Transverse colon (tissue), 4 donors: ENCODE results near the gene CKMT2. TPM values are rescaled to one million over a fixed set of nuclear protein-coding genes. Genes with fewer than 3 reads are reported as not detected.

ENCODE experiments used
- DNase-seq: peaks from one replicate; pipeline ENCODE4 v3.0.0-alpha.2; 2019
- H3K27ac ChIP-seq, 4 donors: fragments of 200-600 bp; sonication (generic); 2 replicates each; pipeline ENCODE4 v1.5.1; 2016 to 2018; ENCODE audit warnings: inconsistent platforms in 4 of 4
- H3K27me3 ChIP-seq: fragments of 200-600 bp; sonication (generic); 2 replicates; pipeline ENCODE4 v1.5.1; 2017; ENCODE audit warnings: inconsistent platforms
- H3K36me3 ChIP-seq, 4 donors: fragments of 200-600 bp; sonication (generic); 2 replicates each; pipeline ENCODE4 v1.5.1; 2017 to 2019; ENCODE audit warnings: inconsistent platforms in 4 of 4
- H3K4me1 ChIP-seq, 4 donors: fragments of 200-600 bp; sonication (generic); 2 replicates each; pipeline ENCODE4 v1.5.1; 2017 to 2020; ENCODE audit warnings: inconsistent platforms in 4 of 4
- H3K4me3 ChIP-seq, 4 donors: fragments of 200-600 bp; sonication (generic); 1 replicate in 1 of 4; 2 replicates in 3 of 4; pipeline versions ENCODE4 v1.5.1 to v1.6.1; 2017 to 2019; ENCODE audit warnings: inconsistent platforms in 4 of 4
- H3K9me3 ChIP-seq, 2 donors: fragments of 200-600 bp; sonication (generic); 2 replicates each; pipeline ENCODE4 v1.5.1; 2017 to 2019; ENCODE audit warnings: inconsistent platforms in 2 of 2
- EP300 ChIP-seq: sonication (generic); formaldehyde crosslinking; IDR thresholded peaks from one replicate; pipeline ENCODE4 v1.6.1; 2017; ENCODE audit warnings: antibody characterized with exemption, low read depth
- POLR2A ChIP-seq: fragments of 450-650 bp; IDR thresholded peaks from one replicate; pipeline ENCODE4 v1.6.1; 2016; ENCODE audit warnings: antibody characterized with exemption, mild to moderate bottlenecking, moderate library complexity
- POLR2AphosphoS5 ChIP-seq, 3 donors: sonication (generic); formaldehyde crosslinking; IDR thresholded peaks; one replicate each; pipeline ENCODE4 v1.6.1; 2016; ENCODE audit warnings: antibody characterized with exemption in 3 of 3
- WGBS, 2 donors: methylation state at CpG; one replicate each; pipeline ENCODE4 v1.1.5; 2018; ENCODE audit warnings: low coverage in 1 of 2; 5-methylcytosine and 5-hydroxymethylcytosine counted together
- in situ Hi-C, 4 donors: fragments of 200-750 bp; cut with MboI; loops; one replicate each; pipeline versions ENCODE4 v1.15.0 to v1.15.1; 2017; ENCODE audit warnings: low sequenced_read_pairs in 3 of 4, low pct_ligation_motif_present in 1 of 4, low pct_unique_long_range_greater_than_20kb in 1 of 4
- intact Hi-C: fragments of 100-400 bp; cut with DNase I; formaldehyde crosslinking; loops from one replicate; pipeline ENCODE4 v1.15.1; 2023; ENCODE audit warnings: low total_unique reads
- total RNA-seq, 4 donors: library from RNA; depleted of rRNA; stranded (reverse); fragments of >200 nt; gene quantifications; one replicate each; pipeline ENCODE4 v1.1.0, GENCODE V29; 2016
- TF ChIP-seq, protein P1 (sequence below), 5 experiments: fragments of 200-600 bp in 3 of 5; fragments of 450-650 bp in 2 of 5; sonication (generic) in 3 of 5; IDR thresholded peaks; 1 replicate in 2 of 5; 2 replicates in 3 of 5; pipeline ENCODE4 v1.5.1; 2016 to 2017; ENCODE audit warnings: antibody characterized with exemption in 5 of 5, inconsistent platforms in 3 of 5, mild to moderate bottlenecking in 2 of 5, moderate library complexity in 1 of 5

Gene CKMT2
- total RNA-seq, 4 donors from 2014 or later, result 0.79 to 17.1 (median 5.1) TPM

DNA sequence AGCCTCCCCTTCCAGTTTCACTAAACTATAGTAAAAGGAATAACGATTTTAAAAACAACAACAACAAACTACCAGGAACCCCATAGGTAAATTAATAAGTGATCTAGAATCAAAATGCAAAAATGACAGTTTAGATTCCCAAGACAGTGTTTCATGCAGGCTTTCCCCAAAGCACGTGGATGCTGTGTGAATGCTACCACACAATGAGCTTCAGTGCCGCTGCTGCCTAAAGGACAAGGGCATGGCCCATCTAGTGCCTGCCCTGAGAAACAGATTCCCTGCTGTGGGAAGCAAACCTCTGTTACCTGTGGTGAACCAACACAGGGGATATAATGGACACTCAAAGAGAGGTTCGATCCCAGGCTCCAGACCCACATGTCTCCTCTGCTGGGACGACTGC is 23.7 kb upstream of the CKMT2 start:
- intact Hi-C loops, result no loop called here
- in situ Hi-C loops, result no loop called here

DNA sequence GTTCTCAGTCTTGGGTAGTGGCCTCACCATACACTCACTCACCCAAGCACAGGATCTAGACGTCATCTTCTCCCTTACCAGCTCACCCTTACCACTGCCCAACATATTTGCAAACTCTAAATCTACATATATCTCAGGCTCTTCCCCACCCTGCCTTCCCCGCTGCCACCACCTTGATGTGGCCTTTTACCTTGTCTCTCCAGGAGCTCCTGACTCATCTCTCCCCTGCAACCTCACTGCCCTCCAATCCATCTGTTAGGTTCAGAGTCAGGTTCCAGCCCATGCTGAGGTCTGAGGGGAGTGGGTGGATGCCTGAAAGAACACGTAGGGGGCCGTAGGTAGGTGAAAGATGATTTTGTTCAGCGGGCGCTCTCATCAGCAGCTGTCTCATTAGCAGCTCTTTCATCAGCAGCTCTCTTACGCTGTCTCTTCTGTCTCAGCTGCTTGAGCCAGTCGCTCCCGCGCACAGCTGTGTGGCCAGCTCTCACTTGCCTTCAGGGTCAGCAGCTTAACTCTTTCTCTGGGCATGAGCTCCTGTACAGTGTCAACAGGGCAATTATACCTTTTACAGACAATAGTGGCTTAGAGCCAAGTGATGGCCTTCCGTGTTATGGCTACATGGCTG is 23.1 kb upstream of the CKMT2 start:
- H3K4me3 ChIP-seq, result no peak overlapping the region
- H3K27me3 ChIP-seq, result no peaks in the 10 kb centered on the region
- no peak overlapping the region for H3K27ac ChIP-seq
- H3K9me3 ChIP-seq, result no peaks in the 10 kb centered on the region
- in situ Hi-C loops, result no loop called here
- TF ChIP-seq POLR2A (no peak), POLR2AphosphoS5 (IDR thresholded peaks at IDR 0.05) (no peak), EP300 (no peak)
- TF ChIP-seq, protein P1, sequence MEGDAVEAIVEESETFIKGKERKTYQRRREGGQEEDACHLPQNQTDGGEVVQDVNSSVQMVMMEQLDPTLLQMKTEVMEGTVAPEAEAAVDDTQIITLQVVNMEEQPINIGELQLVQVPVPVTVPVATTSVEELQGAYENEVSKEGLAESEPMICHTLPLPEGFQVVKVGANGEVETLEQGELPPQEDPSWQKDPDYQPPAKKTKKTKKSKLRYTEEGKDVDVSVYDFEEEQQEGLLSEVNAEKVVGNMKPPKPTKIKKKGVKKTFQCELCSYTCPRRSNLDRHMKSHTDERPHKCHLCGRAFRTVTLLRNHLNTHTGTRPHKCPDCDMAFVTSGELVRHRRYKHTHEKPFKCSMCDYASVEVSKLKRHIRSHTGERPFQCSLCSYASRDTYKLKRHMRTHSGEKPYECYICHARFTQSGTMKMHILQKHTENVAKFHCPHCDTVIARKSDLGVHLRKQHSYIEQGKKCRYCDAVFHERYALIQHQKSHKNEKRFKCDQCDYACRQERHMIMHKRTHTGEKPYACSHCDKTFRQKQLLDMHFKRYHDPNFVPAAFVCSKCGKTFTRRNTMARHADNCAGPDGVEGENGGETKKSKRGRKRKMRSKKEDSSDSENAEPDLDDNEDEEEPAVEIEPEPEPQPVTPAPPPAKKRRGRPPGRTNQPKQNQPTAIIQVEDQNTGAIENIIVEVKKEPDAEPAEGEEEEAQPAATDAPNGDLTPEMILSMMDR (IDR thresholded peaks at IDR 0.05), result no peak
- H3K36me3 ChIP-seq, result no peaks in the 10 kb centered on the region
- no peak for DNase-seq
- intact Hi-C loops, result no loop called here
- 83 to 86% methylated on average over 2 to 11 of the region's 11 CpGs for WGBS, 2 donors
- H3K4me1 ChIP-seq, result no peaks in the 10 kb centered on the region

More for the DNA sequence above, 23.7 kb upstream of the CKMT2 start:
- no peak for TF ChIP-seq POLR2AphosphoS5 (IDR thresholded peaks at IDR 0.05)
- TF ChIP-seq POLR2A, result no peak
- TF ChIP-seq, protein P1 (IDR thresholded peaks at IDR 0.05), result no peak
- no peak for TF ChIP-seq EP300
- H3K4me1 ChIP-seq, result no peaks in the 10 kb centered on the region
- H3K4me3 ChIP-seq, result no peak overlapping the region
- no peaks in the 10 kb centered on the region for H3K27me3 ChIP-seq
- H3K9me3 ChIP-seq, result no peaks in the 10 kb centered on the region
- DNase-seq, result no peak
- 90 to 93% methylated on average over 4 to 5 of the region's 5 CpGs for WGBS, 2 donors
- no peak overlapping the region for H3K27ac ChIP-seq
- no peaks in the 10 kb centered on the region for H3K36me3 ChIP-seq

GRCh38 chr5:81212211-81212751 is 20.8 kb upstream of the CKMT2 start:
- no peak for DNase-seq
- H3K27ac ChIP-seq, result no peak overlapping the region
- H3K36me3 ChIP-seq, result no peaks in the 10 kb centered on the region
- in situ Hi-C loops, result no loop called here
- no peaks in the 10 kb centered on the region for H3K9me3 ChIP-seq
- H3K4me3 ChIP-seq, result no peak overlapping the region
- 77 to 84% methylated on average over 3 to 11 of the region's 11 CpGs for WGBS, 2 donors
- TF ChIP-seq, protein P1 (IDR thresholded peaks at IDR 0.05), result no peak
- TF ChIP-seq POLR2AphosphoS5 (IDR thresholded peaks at IDR 0.05) (no peak), EP300 (no peak), POLR2A (no peak)
- intact Hi-C loops, result no loop called here
- no peaks in the 10 kb centered on the region for H3K27me3 ChIP-seq
- H3K4me1 ChIP-seq, result no peaks in the 10 kb centered on the region

GRCh38 chr5:81213070-81213469 is 20.1 kb upstream of the CKMT2 start:
- TF ChIP-seq POLR2AphosphoS5 (IDR thresholded peaks at IDR 0.05), result no peak
- TF ChIP-seq POLR2A, result no peak
- TF ChIP-seq, protein P1 (IDR thresholded peaks at IDR 0.05), result no peak
- TF ChIP-seq EP300, result no peak
- H3K9me3 ChIP-seq, result no peaks in the 10 kb centered on the region
- DNase-seq, result no peak
- H3K27ac ChIP-seq, result no peak overlapping the region
- no peaks in the 10 kb centered on the region for H3K36me3 ChIP-seq
- H3K4me3 ChIP-seq, result no peak overlapping the region
- no peaks in the 10 kb centered on the region for H3K27me3 ChIP-seq
- no peaks in the 10 kb centered on the region for H3K4me1 ChIP-seq
- in situ Hi-C loops (no loop called here), intact Hi-C loops (no loop called here)
- 58 to 60% methylated on average over 1 to 3 of the region's 3 CpGs for WGBS, 2 donors
